ENCODE results near the gene NINJ2.

- TF ChIP-seq CTCF (IDR thresholded peaks at IDR 0.05; ENCODE audit: low read depth, low read length) (no peak), MAX (IDR thresholded peaks at IDR 0.05; ENCODE audit: low read depth, low read length) (no peak), POLR2A (IDR thresholded peaks at IDR 0.05; ENCODE audit: extremely low read depth, insufficient read length) (no peak)
These were observed 103.3 kb downstream of the NINJ2 start for GRCh38 chr12:559906-560455.
